DOHH2 (cell line): Measurements from ENCODE around the gene WDFY4.

Experiments
- H3F3A ChIP-seq: fragments of 200-600 bp; sonication (generic), shearing (Covaris generic); 2 replicates; pipeline ENCODE4 v1.6.0; 2016; ENCODE audit warnings: antibody characterized with exemption, mild to moderate bottlenecking; ENCODE audit not compliant: control insufficient read depth, insufficient read depth
- H3K27ac ChIP-seq: fragments of 200-600 bp; sonication (generic); 2 replicates; pipeline ENCODE4 v1.5.1; 2014; ENCODE audit warnings: low read depth, mild to moderate bottlenecking, low read length, moderate library complexity
- H3K27me3 ChIP-seq: fragments of 200-600 bp; sonication (generic); 2 replicates; pipeline ENCODE4 v1.6.1; 2014; ENCODE audit warnings: mild to moderate bottlenecking, low read length, mixed read lengths; ENCODE audit not compliant: control insufficient read depth
- H3K36me3 ChIP-seq: fragments of 200-600 bp; sonication (generic); 2 replicates; pipeline ENCODE4 v1.6.1; 2014; ENCODE audit warnings: mild to moderate bottlenecking, low read length, moderate library complexity, mixed read lengths; ENCODE audit not compliant: control insufficient read depth
- H3K4me1 ChIP-seq: fragments of 200-600 bp; sonication (generic); 2 replicates; pipeline ENCODE4 v1.6.1; 2014; ENCODE audit warnings: mild to moderate bottlenecking, low read length, mixed read lengths; ENCODE audit not compliant: control insufficient read depth
- H3K4me2 ChIP-seq: fragments of 200-600 bp; sonication (generic); 2 replicates; pipeline ENCODE4 v1.6.0; 2014; ENCODE audit warnings: mild to moderate bottlenecking, low read length, moderate library complexity
- H3K4me3 ChIP-seq: fragments of 200-600 bp; sonication (generic); 2 replicates; pipeline ENCODE4 v1.5.1; 2014; ENCODE audit warnings: mild to moderate bottlenecking, low read length, mixed read lengths
- H3K79me2 ChIP-seq: fragments of 200-600 bp; sonication (generic); 2 replicates; pipeline ENCODE4 v1.6.1; 2014; ENCODE audit warnings: mild to moderate bottlenecking, low read length, mixed read lengths; ENCODE audit not compliant: control insufficient read depth
- H3K9me2 ChIP-seq: fragments of 200-600 bp; sonication (generic); replicated peaks from 2 replicates; pipeline ENCODE4 v1.6.1; 2014; ENCODE audit warnings: mild to moderate bottlenecking, low read length, mixed read lengths; ENCODE audit not compliant: control insufficient read depth
- H3K9me3 ChIP-seq: fragments of 200-600 bp; sonication (generic); 2 replicates; pipeline ENCODE4 v1.6.1; 2014; ENCODE audit warnings: antibody characterized with exemption, low read length, mixed read lengths; ENCODE audit not compliant: control insufficient read depth, insufficient read depth
- H4K20me1 ChIP-seq: fragments of 200-600 bp; sonication (generic); 2 replicates; pipeline ENCODE4 v1.6.0; 2014; ENCODE audit warnings: low read depth, mild to moderate bottlenecking, antibody characterized with exemption, low read length, moderate library complexity; ENCODE audit not compliant: control insufficient read depth, insufficient read depth
- EZH2phosphoT487 ChIP-seq: fragments of 200-600 bp; sonication (generic); IDR thresholded peaks from 2 replicates; pipeline ENCODE4 v1.6.1; 2017; ENCODE audit warnings: borderline replicate concordance, mild to moderate bottlenecking, antibody characterized with exemption, low read length, moderate library complexity, mixed read lengths
- TF ChIP-seq, protein P1 (sequence below): fragments of 200-600 bp; sonication (generic); IDR thresholded peaks from one replicate; pipeline ENCODE4 v1.5.1; 2014; ENCODE audit warnings: antibody characterized with exemption, mild to moderate bottlenecking, low read depth, low read length; ENCODE audit not compliant: poor library complexity, severe bottlenecking

Gene WDFY4

DNA sequence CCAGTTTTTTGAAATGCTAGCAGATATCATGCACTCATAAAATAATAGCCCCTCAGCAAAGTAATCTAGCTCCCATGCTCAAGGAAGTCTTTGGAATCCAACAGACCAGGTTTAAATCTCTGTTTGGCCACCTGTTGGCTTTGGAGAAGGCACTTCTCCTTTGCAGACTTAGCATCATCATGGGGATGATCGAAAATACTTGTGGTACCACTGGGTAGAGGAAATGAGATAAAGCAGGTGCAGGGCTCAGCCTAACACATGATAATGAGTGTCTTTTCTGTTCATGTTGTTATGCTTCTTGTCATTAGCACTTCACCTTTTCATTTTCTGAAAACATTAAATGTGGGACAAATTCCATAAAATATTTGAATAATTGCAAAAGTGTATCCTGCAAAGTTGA, 187.6 kb downstream of the WDFY4 start:
- Histone ChIP-seq H4K20me1 (no peaks in the 10 kb centered on the region), H3K4me1 (peaks cover 7% of the 10 kb centered on the region), H3K4me2 (no peak overlapping the region), H3F3A (no peaks in the 10 kb centered on the region), H3K27me3 (no peaks in the 10 kb centered on the region), H3K36me3 (peaks cover 42% of the 10 kb centered on the region), H3K27ac (no peak overlapping the region), H3K79me2 (no peaks in the 10 kb centered on the region), H3K9me3 (no peaks in the 10 kb centered on the region), H3K9me2 (no peaks in the 10 kb centered on the region), H3K4me3 (no peak overlapping the region)
- TF ChIP-seq, protein P1, sequence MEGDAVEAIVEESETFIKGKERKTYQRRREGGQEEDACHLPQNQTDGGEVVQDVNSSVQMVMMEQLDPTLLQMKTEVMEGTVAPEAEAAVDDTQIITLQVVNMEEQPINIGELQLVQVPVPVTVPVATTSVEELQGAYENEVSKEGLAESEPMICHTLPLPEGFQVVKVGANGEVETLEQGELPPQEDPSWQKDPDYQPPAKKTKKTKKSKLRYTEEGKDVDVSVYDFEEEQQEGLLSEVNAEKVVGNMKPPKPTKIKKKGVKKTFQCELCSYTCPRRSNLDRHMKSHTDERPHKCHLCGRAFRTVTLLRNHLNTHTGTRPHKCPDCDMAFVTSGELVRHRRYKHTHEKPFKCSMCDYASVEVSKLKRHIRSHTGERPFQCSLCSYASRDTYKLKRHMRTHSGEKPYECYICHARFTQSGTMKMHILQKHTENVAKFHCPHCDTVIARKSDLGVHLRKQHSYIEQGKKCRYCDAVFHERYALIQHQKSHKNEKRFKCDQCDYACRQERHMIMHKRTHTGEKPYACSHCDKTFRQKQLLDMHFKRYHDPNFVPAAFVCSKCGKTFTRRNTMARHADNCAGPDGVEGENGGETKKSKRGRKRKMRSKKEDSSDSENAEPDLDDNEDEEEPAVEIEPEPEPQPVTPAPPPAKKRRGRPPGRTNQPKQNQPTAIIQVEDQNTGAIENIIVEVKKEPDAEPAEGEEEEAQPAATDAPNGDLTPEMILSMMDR: no peak
- no peak for TF ChIP-seq EZH2phosphoT487

DNA sequence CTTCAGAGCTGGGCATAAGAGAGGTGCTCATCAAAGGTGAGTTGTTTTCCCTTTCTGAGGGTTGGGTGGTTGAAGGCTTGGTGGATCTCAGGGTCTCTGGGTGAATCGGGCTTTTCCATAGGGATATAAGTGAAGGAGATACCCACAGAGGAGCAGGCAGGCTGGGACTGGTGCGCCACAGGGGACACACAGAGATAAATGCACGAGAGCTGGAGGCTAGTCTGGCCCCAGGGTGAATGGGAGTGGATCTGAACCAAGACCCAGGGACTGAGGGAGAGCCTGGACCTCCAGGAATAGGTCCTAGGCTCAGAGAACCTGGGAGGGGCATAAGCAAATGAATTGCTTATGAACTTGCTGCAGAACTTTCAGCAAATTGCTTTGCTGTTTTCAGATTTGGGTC, 193.4 kb downstream of the WDFY4 start:
- Histone ChIP-seq H4K20me1 (no peaks in the 10 kb centered on the region), H3K9me3 (no peaks in the 10 kb centered on the region), H3K4me2 (no peak overlapping the region), H3F3A (no peaks in the 10 kb centered on the region), H3K27ac (no peak overlapping the region), H3K4me3 (no peak overlapping the region), H3K4me1 (no peaks in the 10 kb centered on the region), H3K36me3 (peaks cover 35% of the 10 kb centered on the region), H3K27me3 (no peaks in the 10 kb centered on the region), H3K79me2 (no peaks in the 10 kb centered on the region), H3K9me2 (no peaks in the 10 kb centered on the region)
- TF ChIP-seq, protein P1: no peak
- TF ChIP-seq EZH2phosphoT487: no peak

DNA sequence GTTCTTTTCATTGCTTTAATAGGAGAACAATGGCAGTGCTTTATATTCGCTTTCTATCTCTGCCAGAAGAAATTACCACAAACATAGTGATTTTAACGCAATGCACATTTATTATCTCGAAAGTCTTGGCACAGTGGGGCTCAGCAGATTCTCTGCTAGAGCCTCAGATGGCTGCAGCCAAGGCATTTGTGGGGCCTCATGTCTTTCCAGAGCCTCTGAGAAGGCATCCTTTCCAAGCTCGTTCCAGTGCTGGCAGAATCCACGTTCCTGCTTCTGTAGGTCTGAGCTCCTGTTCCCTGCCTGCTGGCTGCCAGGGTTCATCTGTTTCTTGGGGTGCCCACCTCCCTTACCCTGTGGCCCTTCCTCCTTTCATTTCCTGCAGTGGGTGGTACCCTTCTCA, 194.8 kb downstream of the WDFY4 start:
- no peak overlapping the region for H3K27ac ChIP-seq

More for the DNA sequence above, 194.8 kb downstream of the WDFY4 start:
- Histone ChIP-seq H3K79me2 (no peaks in the 10 kb centered on the region), H3K4me1 (no peaks in the 10 kb centered on the region), H3K27me3 (no peaks in the 10 kb centered on the region), H3F3A (no peaks in the 10 kb centered on the region), H3K9me3 (no peaks in the 10 kb centered on the region), H3K4me3 (no peak overlapping the region), H3K4me2 (no peak overlapping the region), H3K9me2 (no peaks in the 10 kb centered on the region), H3K36me3 (peaks cover 28% of the 10 kb centered on the region), H4K20me1 (no peaks in the 10 kb centered on the region)
- TF ChIP-seq, protein P1: no peak
- no peak for TF ChIP-seq EZH2phosphoT487
